GM12801 (cell line): ENCODE measurements around the gene CCR3.

Experiments used
- CTCF ChIP-seq: IDR thresholded peaks from one replicate; pipeline ENCODE4 v1.5.1; 2011; ENCODE audit warnings: control low read depth; ENCODE audit not compliant: insufficient read length; ENCODE audit errors: extremely low read depth

The CCR3 gene

DNA sequence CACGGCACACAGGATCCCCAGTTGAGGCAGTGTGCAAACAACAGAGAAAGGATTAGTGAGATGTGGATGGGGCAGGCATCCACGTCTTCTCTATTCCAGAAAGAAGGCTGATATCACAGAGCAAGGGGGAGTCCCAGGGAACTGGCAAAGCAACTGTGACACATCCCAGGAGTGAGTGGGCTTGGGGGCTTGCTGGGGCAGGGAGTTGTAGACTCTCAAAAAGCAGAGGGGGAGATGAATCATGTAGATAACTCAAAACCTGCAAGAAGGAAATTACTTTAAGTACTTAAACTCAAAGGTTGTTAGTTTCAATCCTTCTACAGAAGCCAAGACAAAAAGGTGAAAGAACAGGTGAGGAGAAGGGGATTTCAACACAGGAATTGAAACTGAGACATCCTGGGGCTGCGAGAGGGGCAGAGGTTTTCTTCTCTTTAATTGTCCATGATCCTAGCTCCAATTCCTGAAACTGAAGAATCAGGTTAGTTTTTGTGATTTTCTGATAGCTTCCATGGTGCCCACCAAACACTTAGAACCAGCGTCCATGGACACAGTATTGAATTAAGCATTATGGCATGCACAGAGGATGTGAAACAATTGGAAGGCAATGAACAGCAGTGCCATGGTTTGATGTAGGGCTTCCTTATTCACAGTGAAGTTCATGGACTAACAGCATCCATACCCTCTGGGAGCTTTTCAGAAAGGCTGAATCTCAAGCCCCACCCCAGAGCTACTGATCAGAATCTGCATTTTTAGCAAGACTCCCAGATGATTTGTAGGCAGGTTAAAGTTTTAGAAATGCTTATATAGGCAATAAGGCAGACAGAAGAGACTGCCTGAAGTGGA is 52.0 kb downstream of the CCR3 start:
- no peak for TF ChIP-seq CTCF

DNA sequence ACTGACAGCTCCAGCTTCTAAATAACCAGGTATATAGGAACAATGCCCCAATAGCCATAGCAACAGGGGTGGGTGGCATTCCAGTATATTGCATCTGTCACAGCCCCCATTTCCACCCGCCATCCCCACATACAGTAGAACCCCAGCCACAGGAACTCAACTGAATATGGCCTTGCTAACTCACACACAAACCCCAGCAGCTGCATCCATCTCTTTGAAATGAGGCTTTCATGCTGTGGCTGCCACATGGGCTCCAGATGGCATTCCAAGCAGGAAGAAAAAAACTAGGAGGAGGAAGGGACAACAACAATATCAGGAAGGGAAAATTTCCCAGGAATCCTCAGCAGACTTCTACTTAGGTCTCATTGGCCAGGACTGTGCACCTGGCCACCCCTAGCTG is 54.6 kb downstream of the CCR3 start:
- TF ChIP-seq CTCF = no peak

DNA sequence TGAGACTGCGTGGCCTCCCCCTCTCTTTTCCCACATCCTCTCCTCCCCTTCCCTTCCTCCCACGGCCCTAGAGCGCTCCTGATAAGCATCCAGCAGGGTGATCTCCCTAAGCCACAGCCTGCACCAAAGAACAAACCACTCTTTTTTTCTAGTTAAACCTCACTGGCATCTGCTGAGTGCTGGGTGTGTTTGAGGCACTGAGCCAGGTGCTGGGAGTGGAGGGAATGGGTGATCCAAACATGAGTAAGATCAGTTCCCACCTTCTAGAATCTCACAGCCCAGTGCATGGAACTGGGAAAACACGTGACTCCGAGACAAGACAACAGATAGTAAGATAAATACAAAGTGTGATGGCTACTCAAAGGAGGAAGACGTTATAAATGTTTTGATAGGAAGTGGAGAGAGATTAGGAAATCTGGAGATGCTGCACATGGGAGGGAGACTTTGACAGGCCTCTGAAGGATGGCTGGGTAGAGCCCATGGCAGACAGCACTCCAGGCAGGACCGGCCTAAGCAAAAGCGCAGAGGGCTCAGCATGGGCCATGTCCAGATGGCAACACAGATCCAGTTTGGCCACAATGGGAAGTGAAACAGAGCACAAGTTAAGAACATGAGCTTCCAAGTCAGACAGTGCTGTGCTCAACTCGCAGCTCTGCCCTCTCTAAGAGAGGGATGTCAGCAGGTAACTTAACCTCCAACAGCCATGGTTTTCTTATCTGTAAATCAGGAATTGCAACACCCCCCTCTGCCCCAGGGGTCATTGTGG is 55.6 kb downstream of the CCR3 start:
- TF ChIP-seq CTCF = no peak

- no peak for TF ChIP-seq CTCF
Measured at GRCh38 chr3:46298871-46299607, 56.8 kb downstream of the CCR3 start.

DNA sequence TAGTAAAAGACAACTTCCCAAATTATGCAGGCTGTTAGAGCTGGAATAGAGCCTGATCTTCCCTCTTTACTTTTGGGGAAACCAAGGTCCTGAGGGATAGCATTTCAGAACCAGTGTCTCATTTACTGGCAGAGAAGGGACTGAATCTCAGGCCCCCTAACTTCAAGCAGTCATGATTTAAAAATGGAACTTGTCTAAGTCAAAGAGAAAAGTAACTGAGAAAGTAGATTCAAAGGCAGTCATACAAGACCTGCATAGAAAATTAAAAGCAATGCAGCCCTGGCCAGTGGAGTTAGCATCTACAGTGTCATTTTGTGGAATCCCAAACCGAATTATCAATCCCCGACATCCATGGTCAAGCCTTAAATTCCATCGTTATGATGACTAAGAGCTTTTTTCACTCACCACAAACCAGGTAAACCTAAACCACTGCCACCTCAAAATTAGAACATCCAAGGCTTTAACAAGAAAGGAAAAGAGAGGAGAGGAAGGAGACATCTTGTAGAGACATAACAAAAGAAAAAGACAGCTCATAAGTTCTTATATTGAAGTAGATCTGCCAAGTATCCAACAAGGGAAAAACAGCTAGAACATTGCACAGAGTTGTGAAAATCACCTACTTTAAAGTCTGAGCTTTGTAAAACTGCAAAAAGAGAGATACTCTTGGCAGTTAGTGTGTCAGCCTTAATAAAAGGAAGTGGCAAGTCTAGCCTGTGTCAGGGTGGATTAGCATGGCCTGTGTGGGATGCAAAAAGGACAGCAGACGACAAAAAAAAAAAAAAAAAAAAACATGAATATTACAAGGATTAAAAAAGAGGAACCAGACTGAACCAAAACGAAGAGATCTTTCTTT is 57.6 kb downstream of the CCR3 start:
- no peak for TF ChIP-seq CTCF

DNA sequence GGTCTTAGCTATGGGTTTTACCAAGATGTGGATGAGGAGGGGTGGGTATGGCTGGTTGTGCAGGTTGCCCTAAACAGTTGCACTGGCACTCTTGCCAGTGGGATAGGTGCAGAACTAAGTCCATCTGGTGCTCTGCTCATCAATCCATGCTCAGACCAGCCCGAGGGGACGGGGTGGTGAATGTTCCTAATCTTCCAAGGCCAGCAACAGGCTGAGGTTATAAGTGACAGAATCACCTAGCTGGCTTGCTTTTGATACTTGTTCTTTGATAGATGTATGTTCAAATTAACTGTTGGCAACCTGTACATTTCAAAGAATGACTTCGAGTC is 58.2 kb downstream of the CCR3 start:
- no peak for TF ChIP-seq CTCF
